Measurements from ENCODE around the gene OR9I1. TPM values are rescaled to one million over a fixed set of nuclear protein-coding genes. Genes with fewer than 3 reads are reported as not detected.

The OR9I1 gene
- not detected for total RNA-seq

DNA sequence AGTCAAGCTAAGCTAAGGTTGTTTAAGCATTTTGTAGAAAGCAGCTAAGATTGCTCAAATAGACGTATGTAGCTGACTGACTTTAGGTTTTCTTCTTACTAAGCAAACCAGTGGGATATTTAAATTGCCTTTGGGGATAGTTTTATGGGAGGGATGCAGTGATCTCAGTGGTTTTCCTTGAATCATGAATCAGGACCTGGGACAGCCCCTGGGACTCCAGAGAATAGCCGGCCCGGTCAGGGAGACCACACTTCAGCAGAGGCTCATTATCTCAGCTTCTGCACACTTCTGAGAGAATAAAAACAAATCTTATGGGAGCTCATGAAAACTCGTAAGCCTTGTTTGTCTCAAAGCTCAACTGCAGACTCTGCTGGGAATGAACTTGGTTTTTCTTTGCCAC lies at the start of gene OR9I1:
Gene OR9I1 (minus strand): TSS at position 62 of the 400 bp plus-strand sequence. CDS start 6,086 bp downstream, outside the sequence.
- ATAC-seq, result no peak
- CTCF ChIA-PET, result interaction anchor here (0.6 kb wide), 1 partner anchor 466 kb away, joined by 3 read pairs; no protein-coding TSS in a partner anchor
- Mint-ChIP-seq H3K4me3 (no peak within 1 kb of the TSS), H3K27ac (no peak within 1 kb of the TSS), H3K4me1 (no peaks in the 10 kb centered on the region), H3K27me3 (peaks cover 2% of the 10 kb centered on the region), H3K9me3 (ENCODE audit: low read depth) (no peaks in the 10 kb centered on the region), H3K36me3 (no peaks in the 10 kb centered on the region)
- no peak for DNase-seq

GRCh38 chr11:58165504-58166106 lies 40.3 kb upstream of the OR9I1 start:
- no peaks in the 10 kb centered on the region for H3K9me3 Mint-ChIP-seq (ENCODE audit: low read depth)
- DNase-seq, result no peak
- CTCF ChIA-PET, result no interaction called here
- H3K36me3 Mint-ChIP-seq, result no peaks in the 10 kb centered on the region
- no peak overlapping the region for H3K27ac Mint-ChIP-seq
- no peak overlapping the region for H3K4me3 Mint-ChIP-seq
- no peak for ATAC-seq
- H3K27me3 Mint-ChIP-seq, result peaks cover 3% of the 10 kb centered on the region
- H3K4me1 Mint-ChIP-seq, result no peaks in the 10 kb centered on the region

DNA sequence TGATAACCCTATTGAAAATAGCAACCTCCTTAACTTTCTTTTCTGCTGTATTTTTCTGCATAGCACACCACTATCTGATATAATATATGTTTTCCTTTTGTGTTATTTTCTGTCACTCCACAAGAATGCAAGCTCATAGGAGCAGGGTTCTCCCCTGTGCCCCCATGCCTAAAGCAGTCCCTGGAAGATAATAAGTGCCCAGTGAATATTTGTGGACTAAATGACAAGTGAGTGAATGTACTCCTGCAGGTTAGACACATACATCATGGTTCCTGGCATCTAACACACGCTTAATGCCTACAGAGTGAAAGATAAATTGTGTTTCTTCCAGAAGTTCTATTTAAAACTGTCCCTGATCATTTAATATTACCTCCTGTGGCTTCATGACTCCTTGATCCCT lies 39.7 kb upstream of the OR9I1 start:
- ATAC-seq (no peak), DNase-seq (no peak)
- Mint-ChIP-seq H3K4me1 (no peaks in the 10 kb centered on the region), H3K27ac (no peak overlapping the region), H3K9me3 (ENCODE audit: low read depth) (no peaks in the 10 kb centered on the region), H3K27me3 (peaks cover 3% of the 10 kb centered on the region), H3K36me3 (no peaks in the 10 kb centered on the region), H3K4me3 (no peak overlapping the region)
- CTCF ChIA-PET, result no interaction called here

DNA sequence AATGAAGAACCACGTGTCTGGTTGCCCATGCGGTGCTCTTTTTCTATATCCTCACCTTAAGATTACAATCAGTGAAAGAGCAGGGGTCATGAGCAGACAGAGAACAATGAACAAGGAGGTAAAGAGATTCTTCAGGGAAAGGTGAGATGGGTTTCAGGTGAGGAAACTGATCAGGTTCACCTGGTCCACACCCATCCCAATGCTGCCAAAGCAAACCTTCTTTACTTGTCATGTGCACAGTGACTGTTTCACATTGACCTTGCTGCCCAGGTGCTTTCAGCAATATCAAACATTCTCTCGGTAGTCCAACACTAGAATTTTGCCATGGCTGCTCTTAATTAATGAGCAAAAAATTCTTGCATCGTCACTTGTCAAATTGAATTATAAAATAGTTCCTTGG lies 39.1 kb upstream of the OR9I1 start:
- CTCF ChIA-PET, result no interaction called here
- DNase-seq, result no peak
- ATAC-seq, result no peak
- Mint-ChIP-seq H3K27ac (no peak overlapping the region), H3K9me3 (ENCODE audit: low read depth) (no peaks in the 10 kb centered on the region), H3K27me3 (peaks cover under 1% of the 10 kb centered on the region), H3K4me1 (no peaks in the 10 kb centered on the region), H3K36me3 (no peaks in the 10 kb centered on the region), H3K4me3 (no peak overlapping the region)

GRCh38 chr11:58152781-58153180 lies 27.5 kb upstream of the OR9I1 start:
- H3K4me1 Mint-ChIP-seq, result no peaks in the 10 kb centered on the region
- no peak overlapping the region for H3K27ac Mint-ChIP-seq
- H3K36me3 Mint-ChIP-seq, result no peaks in the 10 kb centered on the region
- H3K27me3 Mint-ChIP-seq, result peaks cover 8% of the 10 kb centered on the region
- no peak overlapping the region for H3K4me3 Mint-ChIP-seq
- H3K9me3 Mint-ChIP-seq (ENCODE audit: low read depth), result no peaks in the 10 kb centered on the region
- ATAC-seq, result no peak
- CTCF ChIA-PET, result no interaction called here
- no peak for DNase-seq

- H3K36me3 Mint-ChIP-seq, result no peaks in the 10 kb centered on the region
- no peak overlapping the region for H3K4me3 Mint-ChIP-seq
- DNase-seq, result no peak
- no peaks in the 10 kb centered on the region for H3K4me1 Mint-ChIP-seq
- CTCF ChIA-PET, result no interaction called here
- H3K27me3 Mint-ChIP-seq, result peaks cover 8% of the 10 kb centered on the region
- no peak for ATAC-seq
- no peak overlapping the region for H3K27ac Mint-ChIP-seq
- no peaks in the 10 kb centered on the region for H3K9me3 Mint-ChIP-seq (ENCODE audit: low read depth)
These were observed 17.4 kb upstream of the OR9I1 start for GRCh38 chr11:58142761-58143160.

DNA sequence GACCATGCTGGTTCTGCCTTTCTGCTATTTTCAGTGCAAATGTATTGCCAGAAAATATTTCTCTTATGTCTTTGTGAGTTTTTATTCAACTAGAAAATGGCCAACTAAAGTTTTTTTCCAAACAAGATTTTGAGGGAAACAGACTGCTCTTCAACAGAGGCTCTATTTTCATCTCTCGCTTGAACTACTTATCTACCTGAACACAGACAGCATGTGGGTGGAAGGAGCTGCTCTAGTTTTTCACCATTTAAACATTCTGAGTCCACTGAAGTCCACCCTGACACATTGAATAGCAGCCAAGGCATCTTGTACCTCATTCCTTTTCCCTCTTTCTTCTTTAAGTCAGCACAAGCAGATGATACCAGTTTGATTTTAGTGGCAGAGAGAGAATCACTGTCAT lies 9.8 kb upstream of the OR9I1 start:
- H3K4me1 Mint-ChIP-seq, result no peaks in the 10 kb centered on the region
- CTCF ChIA-PET, result no interaction called here
- no peaks in the 10 kb centered on the region for H3K9me3 Mint-ChIP-seq (ENCODE audit: low read depth)
- no peaks in the 10 kb centered on the region for H3K27me3 Mint-ChIP-seq
- ATAC-seq (no peak), DNase-seq (no peak)
- H3K36me3 Mint-ChIP-seq, result no peaks in the 10 kb centered on the region
- H3K4me3 Mint-ChIP-seq, result no peak overlapping the region
- no peak overlapping the region for H3K27ac Mint-ChIP-seq

- CTCF ChIA-PET, result no interaction called here
- ATAC-seq, result no peak
- DNase-seq, result no peak
- no peaks in the 10 kb centered on the region for H3K27me3 Mint-ChIP-seq
- no peaks in the 10 kb centered on the region for H3K4me1 Mint-ChIP-seq
- H3K27ac Mint-ChIP-seq, result no peak overlapping the region
- H3K9me3 Mint-ChIP-seq (ENCODE audit: low read depth), result no peaks in the 10 kb centered on the region
- H3K36me3 Mint-ChIP-seq, result no peaks in the 10 kb centered on the region
- H3K4me3 Mint-ChIP-seq, result no peak overlapping the region
These were observed 8.8 kb upstream of the OR9I1 start for GRCh38 chr11:58134151-58134550.

- Mint-ChIP-seq H3K27me3 (no peaks in the 10 kb centered on the region), H3K4me3 (no peak overlapping the region), H3K4me1 (no peaks in the 10 kb centered on the region), H3K9me3 (ENCODE audit: low read depth) (no peaks in the 10 kb centered on the region), H3K27ac (no peak overlapping the region), H3K36me3 (no peaks in the 10 kb centered on the region)
- ATAC-seq, result no peak
- DNase-seq, result no peak
- CTCF ChIA-PET, result no interaction called here
These were observed 8.2 kb upstream of the OR9I1 start for GRCh38 chr11:58133309-58134076.

DNA sequence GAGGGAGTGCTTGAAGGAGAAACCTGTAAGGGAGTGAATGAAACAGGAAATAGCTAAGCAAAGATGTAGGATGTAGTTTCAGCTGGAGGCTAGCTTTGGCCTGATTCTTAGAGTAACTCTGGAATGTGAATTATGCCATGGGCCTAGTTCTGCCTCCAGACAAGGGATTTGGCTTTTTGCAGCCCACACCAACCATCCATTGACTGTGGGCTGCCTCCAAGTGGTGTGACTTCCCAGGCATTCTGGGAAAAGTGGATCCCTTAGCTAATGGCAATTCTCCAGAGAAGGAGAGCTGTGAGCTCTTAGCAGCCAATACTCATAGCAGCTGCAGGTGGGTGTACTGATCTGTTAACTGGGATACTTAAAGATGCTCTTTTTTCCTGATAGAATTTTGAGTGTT lies 2.0 kb upstream of the OR9I1 start:
- DNase-seq (no peak), ATAC-seq (no peak)
- H3K4me3 Mint-ChIP-seq, result no peak overlapping the region
- no peaks in the 10 kb centered on the region for H3K36me3 Mint-ChIP-seq
- H3K27me3 Mint-ChIP-seq, result no peaks in the 10 kb centered on the region
- H3K4me1 Mint-ChIP-seq, result no peaks in the 10 kb centered on the region
- no peak overlapping the region for H3K27ac Mint-ChIP-seq
- no peaks in the 10 kb centered on the region for H3K9me3 Mint-ChIP-seq (ENCODE audit: low read depth)
- CTCF ChIA-PET, result no interaction called here

- H3K27me3 Mint-ChIP-seq, result peaks cover 2% of the 10 kb centered on the region
- no peak for ATAC-seq
- CTCF ChIA-PET, result no interaction called here
- H3K4me3 Mint-ChIP-seq, result no peak overlapping the region
- no peaks in the 10 kb centered on the region for H3K4me1 Mint-ChIP-seq
- H3K36me3 Mint-ChIP-seq, result no peaks in the 10 kb centered on the region
- no peak overlapping the region for H3K27ac Mint-ChIP-seq
- no peak for DNase-seq
- no peaks in the 10 kb centered on the region for H3K9me3 Mint-ChIP-seq (ENCODE audit: low read depth)
These were observed 4.2 kb downstream of the OR9I1 start for GRCh38 chr11:58121096-58121495.

DNA sequence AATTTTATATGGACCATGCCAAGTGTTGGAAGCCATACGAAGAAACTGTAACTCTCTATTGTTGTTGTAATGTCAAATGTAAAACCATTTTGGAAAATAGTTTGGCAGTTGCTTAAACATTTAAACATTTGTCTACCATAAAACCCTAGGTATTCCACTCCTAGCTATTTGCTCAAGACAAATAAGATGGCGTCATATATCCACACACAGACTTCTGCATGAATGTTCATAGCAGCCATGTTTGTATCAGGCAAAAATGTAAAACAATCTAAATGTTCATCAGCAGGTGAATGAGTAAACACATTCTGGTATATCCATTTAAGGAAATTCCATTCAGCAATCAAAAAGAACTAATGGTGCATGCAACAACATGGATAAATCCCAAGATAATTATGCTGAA lies 27.9 kb downstream of the OR9I1 start:
- Mint-ChIP-seq H3K4me1 (no peaks in the 10 kb centered on the region), H3K27me3 (no peaks in the 10 kb centered on the region), H3K36me3 (no peaks in the 10 kb centered on the region), H3K4me3 (no peak overlapping the region), H3K9me3 (ENCODE audit: low read depth) (no peaks in the 10 kb centered on the region), H3K27ac (no peak overlapping the region)
- ATAC-seq, result no peak
- DNase-seq, result no peak
- CTCF ChIA-PET, result no interaction called here

- CTCF ChIA-PET, result no interaction called here
- Mint-ChIP-seq H3K4me1 (no peaks in the 10 kb centered on the region), H3K9me3 (ENCODE audit: low read depth) (no peaks in the 10 kb centered on the region), H3K4me3 (no peak overlapping the region), H3K36me3 (no peaks in the 10 kb centered on the region), H3K27me3 (peaks cover 5% of the 10 kb centered on the region), H3K27ac (no peak overlapping the region)
- no peak for DNase-seq
- no peak for ATAC-seq
These were observed 38.8 kb downstream of the OR9I1 start for GRCh38 chr11:58086528-58086927.

DNA sequence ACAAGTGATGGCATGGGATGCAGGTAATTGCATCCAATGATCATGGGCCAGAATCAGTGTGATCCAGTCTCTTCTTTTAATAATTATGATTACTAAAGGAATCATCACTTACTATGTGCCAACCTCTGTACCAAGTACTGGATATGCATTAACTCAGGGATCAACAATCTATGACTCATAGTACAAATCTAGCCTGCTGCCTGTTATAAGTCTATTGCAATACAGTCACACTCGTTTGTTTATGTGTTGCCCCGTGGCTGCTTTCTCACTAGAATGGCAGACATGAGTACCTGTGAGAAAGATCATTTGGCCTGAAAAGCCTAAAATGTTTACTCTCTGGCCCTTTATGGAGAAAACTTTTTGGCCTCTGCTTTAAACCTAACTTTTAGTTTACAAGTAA lies 49.5 kb downstream of the OR9I1 start:
- CTCF ChIA-PET, result no interaction called here
- H3K36me3 Mint-ChIP-seq, result no peaks in the 10 kb centered on the region

More for the DNA sequence above, 49.5 kb downstream of the OR9I1 start:
- Mint-ChIP-seq H3K9me3 (ENCODE audit: low read depth) (peaks cover 2% of the 10 kb centered on the region), H3K4me1 (no peaks in the 10 kb centered on the region), H3K4me3 (no peak overlapping the region), H3K27me3 (no peaks in the 10 kb centered on the region), H3K27ac (no peak overlapping the region)
- DNase-seq (no peak), ATAC-seq (no peak)
